Stimulated activated CD8-positive, alpha-beta memory T cell treated with anti-CD3 and anti-CD28 coated beads, Interleukin-4, amount 100 ng/mL, for 4 hours (primary cell): Measurements from ENCODE around the gene TSEN2.

Experiments
- DNase-seq, 2 donors: peaks; one replicate each; pipeline ENCODE4 v3.0.0-alpha.2; 2020; ENCODE audit warnings: low read depth in 2 of 2, low spot score in 1 of 2

Gene TSEN2

GRCh38 chr3:12545473-12545791, 61.2 kb downstream of the TSEN2 start, which contains the start of gene MKRN2OS:
Gene MKRN2OS (minus strand): TSS chr3:12545499. CDS start chr3:12545464, 35 bp downstream.
- no peak for DNase-seq

- no peak for DNase-seq
Observed at GRCh38 chr3:12549971-12550760, 65.9 kb downstream of the TSEN2 start.

DNA sequence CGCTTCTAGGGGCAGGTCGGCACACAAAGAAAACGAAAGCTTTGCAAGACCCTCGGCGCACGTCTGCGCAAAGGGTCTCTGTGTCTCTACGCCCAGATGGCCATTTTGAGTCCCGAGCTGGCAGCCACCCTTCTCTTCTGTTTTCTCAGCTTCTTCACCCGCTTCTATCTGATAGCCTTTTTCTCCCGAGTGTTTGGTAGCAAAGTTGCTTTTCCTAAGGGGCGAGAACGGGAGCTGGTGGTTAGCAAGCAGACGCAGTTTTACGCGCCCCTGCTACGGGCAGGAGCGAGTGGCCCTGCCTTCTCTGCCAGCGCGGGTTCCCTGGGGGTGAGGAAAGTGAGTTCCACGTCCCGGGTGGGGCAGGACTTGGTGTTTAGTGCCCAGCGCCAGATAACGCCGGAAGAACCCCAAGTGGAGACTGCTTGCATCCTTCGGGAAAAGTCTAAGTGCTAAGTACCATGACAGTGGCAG, 69.7 kb downstream of the TSEN2 start:
- no peak for DNase-seq

GRCh38 chr3:12556314-12556689, 72.0 kb downstream of the TSEN2 start:
- DNase-seq = no peak

GRCh38 chr3:12556690-12557472, 72.6 kb downstream of the TSEN2 start, which contains the start of gene MKRN2:
Gene MKRN2 (plus strand): TSS chr3:12557087. CDS start chr3:12557151, 64 bp downstream.
- DNase-seq = peak; percentile 69 to 72

- DNase-seq = no peak
Observed at GRCh38 chr3:12557473-12558100, 73.3 kb downstream of the TSEN2 start.

DNA sequence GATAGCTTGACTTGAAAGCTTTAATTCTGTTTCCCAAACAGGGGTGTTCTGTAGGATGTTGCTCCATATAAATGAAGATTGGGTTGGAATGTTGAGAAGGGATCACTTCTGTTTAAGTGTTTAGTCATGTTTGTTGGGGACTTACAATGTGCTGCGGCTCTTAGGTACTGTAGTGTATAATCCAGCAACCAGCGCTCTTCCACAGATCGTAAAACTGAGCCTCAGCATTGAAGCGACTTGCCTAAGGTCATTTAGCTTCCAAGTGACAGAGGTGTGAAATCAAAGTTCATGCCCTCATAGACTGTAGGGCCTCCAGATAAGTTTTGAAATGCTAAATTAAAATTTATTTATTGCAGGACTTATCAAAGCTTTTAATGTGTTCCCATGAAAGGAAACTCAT, 74.4 kb downstream of the TSEN2 start:
- no peak for DNase-seq

GRCh38 chr3:12559520-12559919, 75.2 kb downstream of the TSEN2 start:
- DNase-seq = no peak

GRCh38 chr3:12560505-12561190, 76.4 kb downstream of the TSEN2 start:
- no peak for DNase-seq

DNA sequence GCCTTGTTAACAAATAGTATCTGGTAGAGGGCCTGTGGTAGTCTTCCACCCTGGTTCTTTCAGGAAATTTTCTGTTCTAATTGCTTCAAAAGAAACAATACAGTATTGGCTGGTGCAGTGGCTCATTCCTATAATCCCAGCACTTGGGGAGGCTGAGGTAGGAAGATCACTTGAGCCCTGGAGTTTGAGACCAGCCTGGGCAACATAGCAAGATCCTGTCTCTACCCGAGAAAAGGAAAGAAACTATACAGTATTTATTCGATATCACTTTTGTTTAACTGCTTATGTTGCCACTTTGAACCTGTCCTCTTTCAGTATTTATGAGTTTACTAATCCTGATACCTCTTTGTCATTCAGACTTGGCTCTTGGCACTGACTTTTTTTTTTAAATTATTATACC, 77.1 kb downstream of the TSEN2 start:
- DNase-seq = no peak

- DNase-seq = no peak
Observed at GRCh38 chr3:12562451-12562850, 78.2 kb downstream of the TSEN2 start.

DNA sequence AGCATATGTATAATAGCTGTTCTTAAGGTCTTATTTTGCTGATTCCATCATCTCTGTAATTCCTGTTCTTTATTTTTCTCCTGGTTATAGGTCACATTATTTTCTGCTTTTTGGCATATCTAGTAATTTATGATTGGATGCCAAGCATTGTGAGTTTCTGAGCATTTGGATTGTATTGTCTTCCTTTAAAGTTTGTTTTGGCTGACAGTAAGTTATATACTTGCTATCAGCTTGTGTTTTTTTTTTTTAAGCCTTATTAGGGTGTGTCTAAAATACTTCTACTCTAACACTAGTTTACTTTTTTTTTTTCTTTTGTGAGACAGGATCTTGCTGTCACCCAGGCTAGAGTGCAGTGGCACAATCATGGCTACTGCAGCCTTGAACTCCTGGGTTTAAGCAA, 82.7 kb downstream of the TSEN2 start:
- DNase-seq = no peak

- DNase-seq = no peak
Observed at GRCh38 chr3:12568747-12569146, 84.5 kb downstream of the TSEN2 start.

GRCh38 chr3:12569836-12570235, 85.6 kb downstream of the TSEN2 start:
- DNase-seq = no peak

- DNase-seq = no peak
Observed at GRCh38 chr3:12571986-12572385, 87.7 kb downstream of the TSEN2 start.

GRCh38 chr3:12574131-12574530, 89.9 kb downstream of the TSEN2 start:
- no peak for DNase-seq

GRCh38 chr3:12574661-12575060, 90.4 kb downstream of the TSEN2 start:
- no peak for DNase-seq

GRCh38 chr3:12577379-12577778, 93.1 kb downstream of the TSEN2 start:
- no peak for DNase-seq

GRCh38 chr3:12578742-12579141, 94.5 kb downstream of the TSEN2 start:
- DNase-seq = no peak

DNA sequence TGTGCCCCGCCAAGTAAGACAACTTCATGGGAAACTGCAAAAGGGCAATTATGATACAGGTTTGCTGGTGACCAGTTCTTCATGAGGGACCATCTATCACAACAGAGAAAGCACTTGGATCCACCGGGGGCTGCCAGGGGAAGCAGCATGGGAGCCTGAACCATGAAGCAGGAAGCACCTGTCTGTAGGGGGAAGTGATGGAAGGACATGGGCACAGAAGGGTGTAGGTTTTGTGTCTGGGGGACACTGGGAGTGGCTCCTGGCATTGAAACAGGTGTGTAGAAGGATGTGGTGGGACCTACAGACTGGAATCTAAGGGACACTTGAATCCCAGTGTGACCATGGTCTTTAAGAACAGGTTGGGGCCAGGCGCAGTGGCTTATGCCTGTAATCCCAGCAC, 95.2 kb downstream of the TSEN2 start:
- DNase-seq = no peak

- DNase-seq = no peak
Observed at GRCh38 chr3:12579905-12580304, 95.6 kb downstream of the TSEN2 start.
